ENCODE data around the gene NT5M.
A peak's percentile ranks its signal among the peaks of the same experiment; 100 is the strongest.

Gene NT5M

DNA sequence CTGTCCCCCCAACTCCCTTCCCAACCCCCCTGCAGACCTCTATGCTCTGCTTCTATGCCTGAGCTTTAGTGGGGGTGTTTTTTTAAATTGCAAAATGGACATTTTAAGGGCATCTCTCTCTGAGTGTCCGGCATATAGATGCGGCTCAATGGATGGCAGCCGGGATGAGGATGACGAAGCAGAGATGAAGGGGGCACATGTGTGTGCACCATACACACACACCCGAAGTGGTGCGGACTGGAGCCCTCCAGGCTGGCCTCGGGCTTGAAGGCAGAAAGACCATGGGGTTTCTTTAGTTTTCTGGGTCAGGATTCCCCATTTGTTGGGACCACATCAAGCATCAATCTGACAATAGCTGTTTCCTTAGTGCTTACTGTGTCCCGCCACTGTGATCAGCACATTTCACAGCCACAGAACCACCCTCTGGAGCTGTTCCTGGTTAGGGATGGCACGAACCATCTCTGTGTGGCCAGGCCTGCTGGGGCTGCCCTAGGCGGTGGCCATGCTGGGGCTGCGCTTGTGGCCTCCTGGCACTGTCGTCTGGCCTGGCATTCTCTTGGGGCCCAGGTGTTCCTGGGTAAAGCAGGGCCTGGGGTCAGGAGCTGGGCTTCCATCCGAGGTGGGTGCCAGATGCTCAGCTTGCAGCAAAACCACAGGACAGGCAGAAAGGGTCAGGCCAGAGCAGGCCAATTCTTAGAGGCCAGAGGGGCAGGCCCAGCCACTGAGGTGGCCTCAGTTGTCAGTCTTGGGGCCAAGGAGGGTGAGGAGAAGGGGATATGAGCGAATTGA, 49.9 kb downstream of the NT5M start:
- TF ChIP-seq, protein P1, sequence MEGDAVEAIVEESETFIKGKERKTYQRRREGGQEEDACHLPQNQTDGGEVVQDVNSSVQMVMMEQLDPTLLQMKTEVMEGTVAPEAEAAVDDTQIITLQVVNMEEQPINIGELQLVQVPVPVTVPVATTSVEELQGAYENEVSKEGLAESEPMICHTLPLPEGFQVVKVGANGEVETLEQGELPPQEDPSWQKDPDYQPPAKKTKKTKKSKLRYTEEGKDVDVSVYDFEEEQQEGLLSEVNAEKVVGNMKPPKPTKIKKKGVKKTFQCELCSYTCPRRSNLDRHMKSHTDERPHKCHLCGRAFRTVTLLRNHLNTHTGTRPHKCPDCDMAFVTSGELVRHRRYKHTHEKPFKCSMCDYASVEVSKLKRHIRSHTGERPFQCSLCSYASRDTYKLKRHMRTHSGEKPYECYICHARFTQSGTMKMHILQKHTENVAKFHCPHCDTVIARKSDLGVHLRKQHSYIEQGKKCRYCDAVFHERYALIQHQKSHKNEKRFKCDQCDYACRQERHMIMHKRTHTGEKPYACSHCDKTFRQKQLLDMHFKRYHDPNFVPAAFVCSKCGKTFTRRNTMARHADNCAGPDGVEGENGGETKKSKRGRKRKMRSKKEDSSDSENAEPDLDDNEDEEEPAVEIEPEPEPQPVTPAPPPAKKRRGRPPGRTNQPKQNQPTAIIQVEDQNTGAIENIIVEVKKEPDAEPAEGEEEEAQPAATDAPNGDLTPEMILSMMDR (IDR thresholded peaks at IDR 0.05), result no peak
- no peak for TF ChIP-seq ZFX (IDR thresholded peaks at IDR 0.05; ENCODE audit: borderline replicate concordance)
- H3K27ac ChIP-seq, result peak overlapping the region; percentile 32; the same call in 1 of the 2 replicates

DNA sequence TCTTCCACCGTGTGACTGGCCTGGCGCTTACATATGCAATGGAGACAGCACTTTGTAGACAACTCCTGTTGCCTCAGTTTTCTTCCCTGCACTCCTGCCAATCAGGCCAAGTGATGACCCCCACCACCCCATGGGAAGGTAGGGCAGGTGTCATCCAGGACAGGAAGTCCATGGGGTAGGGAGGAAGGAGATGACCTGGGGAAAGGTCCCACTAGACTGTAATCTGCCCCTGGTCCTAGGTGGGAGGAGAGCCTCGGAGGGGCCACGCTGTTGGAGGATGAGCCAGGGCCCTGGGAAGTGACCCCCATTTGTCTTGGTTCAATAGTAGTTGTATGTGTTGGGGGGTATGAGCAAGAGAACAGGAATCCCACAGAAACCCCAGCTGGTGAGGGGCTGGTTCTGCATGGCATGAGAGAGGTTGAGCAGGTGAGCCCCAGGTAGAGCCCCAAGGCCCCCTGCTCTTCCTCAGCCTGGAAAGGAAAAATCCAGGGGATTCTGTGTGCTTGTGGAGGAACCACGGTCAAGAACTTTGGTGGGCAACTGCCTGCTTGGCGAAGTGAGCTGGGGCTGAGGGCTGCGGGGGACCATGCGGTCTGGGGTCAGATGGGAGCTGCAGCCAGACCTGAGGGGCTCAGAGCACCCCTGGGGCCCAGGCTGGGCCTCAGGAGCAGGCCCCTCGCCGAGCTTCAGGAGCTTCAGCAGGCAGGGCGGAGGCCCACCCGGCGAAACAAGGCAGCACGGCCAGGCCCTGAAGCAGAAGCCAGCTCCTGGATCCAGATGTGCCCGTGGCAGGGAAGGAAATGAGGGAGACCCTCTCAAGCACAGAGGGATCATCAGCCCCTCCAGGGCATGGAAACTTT, 50.7 kb downstream of the NT5M start:
- TF ChIP-seq ZFX (IDR thresholded peaks at IDR 0.05; ENCODE audit: borderline replicate concordance), result no peak
- TF ChIP-seq, protein P1 (IDR thresholded peaks at IDR 0.05), result no peak
- no peak overlapping the region for H3K27ac ChIP-seq

DNA sequence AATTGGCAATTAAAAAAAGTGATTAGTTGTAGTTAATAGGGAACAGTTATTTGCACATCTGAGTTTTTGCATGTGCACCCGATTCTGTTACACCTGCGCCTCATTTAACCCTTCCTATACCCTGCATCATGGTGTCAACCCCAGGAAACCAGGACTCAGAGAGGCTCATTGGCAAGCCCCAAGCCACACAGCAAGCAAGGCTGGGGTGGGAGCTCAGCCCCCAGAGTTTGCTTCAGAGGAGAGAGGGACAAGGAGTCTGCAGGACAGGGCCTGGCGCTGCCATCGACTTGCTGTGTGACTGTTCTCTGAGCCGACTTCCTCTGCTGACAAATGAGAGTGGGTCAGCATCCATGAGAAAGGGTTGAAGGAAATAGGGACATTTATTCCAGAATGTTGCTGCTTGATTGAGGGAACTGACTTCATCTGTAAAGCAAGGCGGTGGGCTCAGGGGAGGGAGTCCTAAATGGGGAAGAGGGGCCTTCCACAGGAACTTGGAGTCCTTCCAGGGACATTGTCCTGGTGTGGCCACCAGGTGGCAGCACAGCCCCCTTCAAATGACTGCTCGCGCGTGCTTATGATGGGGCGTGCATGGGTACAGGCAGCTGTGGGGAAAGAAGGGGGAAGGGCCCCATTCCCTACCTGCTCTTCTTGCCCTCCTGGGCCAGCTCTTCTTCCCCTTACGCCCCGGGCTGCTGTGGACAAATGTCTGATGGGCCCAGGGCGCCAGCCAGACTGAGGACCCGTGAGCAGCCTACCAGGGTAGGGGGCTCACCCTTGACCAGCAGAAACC, 51.6 kb downstream of the NT5M start:
- TF ChIP-seq, protein P1 (IDR thresholded peaks at IDR 0.05), result peak; percentile 90
- no peak for TF ChIP-seq ZFX (IDR thresholded peaks at IDR 0.05; ENCODE audit: borderline replicate concordance)
- no peak overlapping the region for H3K27ac ChIP-seq

DNA sequence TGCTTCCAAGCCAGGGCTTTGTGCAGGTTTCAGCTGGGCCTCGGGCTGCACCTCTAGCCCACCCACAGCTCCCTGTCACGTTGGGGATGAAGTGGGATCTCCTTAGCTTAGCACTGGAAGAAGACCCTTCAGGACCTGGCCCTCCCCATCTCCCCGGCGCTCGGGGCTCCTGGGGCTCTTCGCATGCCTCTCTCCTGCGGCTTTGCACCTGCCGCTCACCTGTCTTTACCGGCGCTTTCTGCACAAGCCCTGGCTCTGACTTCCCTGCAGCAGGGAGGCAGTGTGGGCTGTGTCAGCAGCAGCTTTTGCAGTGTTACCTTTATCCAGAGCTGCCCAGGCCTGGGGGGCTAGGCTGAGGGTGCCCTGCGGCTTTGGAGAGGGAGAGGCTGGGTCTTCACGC, 52.3 kb downstream of the NT5M start:
- TF ChIP-seq, protein P1 (IDR thresholded peaks at IDR 0.05), result no peak
- TF ChIP-seq ZFX (IDR thresholded peaks at IDR 0.05; ENCODE audit: borderline replicate concordance), result no peak
- H3K27ac ChIP-seq, result no peak overlapping the region

DNA sequence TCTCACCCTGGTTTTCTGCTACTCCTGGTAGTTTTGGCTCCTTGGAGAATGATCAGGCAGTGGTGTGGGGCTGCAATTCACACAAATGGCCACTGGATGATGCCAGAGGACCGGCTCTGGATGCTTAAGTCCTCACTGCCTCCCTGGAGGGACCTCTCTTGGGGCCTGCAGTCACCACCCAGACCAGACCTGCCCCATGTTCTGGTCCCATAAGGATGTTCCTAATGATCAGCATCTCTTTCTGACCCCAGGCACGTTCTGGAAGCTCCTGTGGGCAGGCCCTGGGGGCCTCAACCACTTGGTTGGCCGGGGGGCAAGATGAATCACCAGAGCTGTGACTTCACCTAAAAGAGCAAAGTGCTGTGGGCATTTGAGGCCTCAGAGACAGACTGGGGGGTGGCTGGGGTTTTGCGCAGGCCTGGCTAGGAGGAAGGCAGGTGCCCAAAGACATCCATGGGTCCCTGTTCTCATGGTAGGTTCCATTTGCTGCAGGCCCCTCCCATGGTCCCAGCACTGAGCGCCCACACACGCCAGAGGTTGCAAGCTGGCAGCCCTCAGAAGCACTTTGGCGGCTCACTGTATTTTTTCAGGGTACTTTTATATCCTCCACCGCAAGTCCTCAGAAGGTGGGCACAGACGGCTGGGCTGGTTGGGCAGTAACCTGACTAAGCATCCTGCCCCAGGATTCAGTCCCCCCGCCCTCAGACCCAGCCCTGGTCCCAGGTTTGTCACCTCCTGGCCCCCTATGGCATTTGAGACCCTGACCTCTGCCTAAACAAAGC, 53.2 kb downstream of the NT5M start:
- TF ChIP-seq ZFX (IDR thresholded peaks at IDR 0.05; ENCODE audit: borderline replicate concordance), result no peak
- TF ChIP-seq, protein P1 (IDR thresholded peaks at IDR 0.05), result peak; percentile 98
- no peak overlapping the region for H3K27ac ChIP-seq

DNA sequence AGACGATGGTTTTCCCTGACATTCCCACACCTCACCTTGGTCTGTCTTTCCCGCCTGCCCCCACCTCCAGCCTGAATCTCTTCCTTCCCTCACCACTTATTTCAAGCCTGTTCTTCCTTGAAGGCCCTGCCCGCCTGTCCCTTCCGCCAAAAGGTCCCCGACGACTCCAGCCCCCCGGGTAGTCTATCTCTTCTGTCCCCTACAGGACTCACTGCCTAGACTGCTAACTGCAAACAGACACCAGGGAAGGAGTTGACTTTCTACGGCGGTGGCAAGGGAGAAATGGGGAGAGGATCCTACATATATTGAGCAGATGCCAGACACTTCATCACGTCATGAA, 53.7 kb downstream of the NT5M start:
- no peak overlapping the region for H3K27ac ChIP-seq
- no peak for TF ChIP-seq ZFX (IDR thresholded peaks at IDR 0.05; ENCODE audit: borderline replicate concordance)
- TF ChIP-seq, protein P1 (IDR thresholded peaks at IDR 0.05), result no peak

Measured in 22Rv1 (cell line).